Memory B cell (primary cell): ENCODE results near the gene WNT3.
"Not testable (repeated sequence)": the region's sequence is repeated elsewhere in the genome, so short reads cannot be mapped to it uniquely, and the experiment has no call there.

Source experiments
- ATAC-seq: fragments of 150-1000 bp; cut with Tn5 transposase; 2 replicates; pipeline ENCODE4 v1.10.0; 2021; ENCODE audit warnings: low read depth, mild to moderate bottlenecking, moderate library complexity
- DNase-seq, 2 donors: peaks; one replicate each; pipeline ENCODE4 v3.0.0; 2022; ENCODE audit warnings: low spot score in 2 of 2
- H3K27ac Mint-ChIP-seq: one replicate; pipeline ENCODE4 v1.8.0; 2022; ENCODE audit warnings: mild to moderate bottlenecking, moderate library complexity, mixed read lengths
- H3K27me3 Mint-ChIP-seq: one replicate; pipeline ENCODE4 v1.8.0; 2022; ENCODE audit warnings: mixed read lengths
- H3K36me3 Mint-ChIP-seq: one replicate; pipeline ENCODE4 v1.8.0; 2022; ENCODE audit warnings: mild to moderate bottlenecking, mixed read lengths
- H3K4me1 Mint-ChIP-seq: one replicate; pipeline ENCODE4 v1.8.0; 2022; ENCODE audit warnings: mixed read lengths
- H3K4me3 Mint-ChIP-seq: one replicate; pipeline ENCODE4 v1.8.0; 2022; ENCODE audit warnings: mild to moderate bottlenecking, moderate library complexity, mixed read lengths
- H3K9me3 Mint-ChIP-seq: one replicate; pipeline ENCODE4 v1.8.0; 2022; ENCODE audit warnings: mixed read lengths

WNT3 gene

DNA sequence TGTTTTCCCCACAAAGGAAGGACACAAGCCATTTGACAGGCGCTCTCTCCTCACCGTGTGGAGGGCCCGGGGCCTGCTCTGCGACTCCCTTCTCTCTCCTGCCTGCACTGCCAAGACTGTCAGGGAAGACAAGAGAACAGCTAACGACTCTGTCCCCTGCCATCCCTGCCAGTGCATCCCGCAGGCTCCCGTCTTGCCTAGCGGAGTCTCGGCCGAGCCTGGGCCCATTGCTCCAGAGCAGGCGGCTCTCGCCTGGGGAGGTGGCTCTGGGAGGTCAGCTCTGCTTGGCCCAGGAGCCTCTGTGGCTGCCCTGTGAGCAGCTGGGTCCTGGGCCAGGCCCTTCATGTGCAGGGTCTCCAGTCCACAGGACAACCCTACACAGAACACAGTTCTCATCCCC lies 53.0 kb downstream of the WNT3 start:
- Mint-ChIP-seq H3K27ac (no peak overlapping the region), H3K4me3 (no peak overlapping the region), H3K36me3 (no peaks in the 10 kb centered on the region), H3K4me1 (peaks cover 5% of the 10 kb centered on the region), H3K9me3 (no peaks in the 10 kb centered on the region), H3K27me3 (no peaks in the 10 kb centered on the region)
- DNase-seq (no peak), ATAC-seq (no peak)

DNA sequence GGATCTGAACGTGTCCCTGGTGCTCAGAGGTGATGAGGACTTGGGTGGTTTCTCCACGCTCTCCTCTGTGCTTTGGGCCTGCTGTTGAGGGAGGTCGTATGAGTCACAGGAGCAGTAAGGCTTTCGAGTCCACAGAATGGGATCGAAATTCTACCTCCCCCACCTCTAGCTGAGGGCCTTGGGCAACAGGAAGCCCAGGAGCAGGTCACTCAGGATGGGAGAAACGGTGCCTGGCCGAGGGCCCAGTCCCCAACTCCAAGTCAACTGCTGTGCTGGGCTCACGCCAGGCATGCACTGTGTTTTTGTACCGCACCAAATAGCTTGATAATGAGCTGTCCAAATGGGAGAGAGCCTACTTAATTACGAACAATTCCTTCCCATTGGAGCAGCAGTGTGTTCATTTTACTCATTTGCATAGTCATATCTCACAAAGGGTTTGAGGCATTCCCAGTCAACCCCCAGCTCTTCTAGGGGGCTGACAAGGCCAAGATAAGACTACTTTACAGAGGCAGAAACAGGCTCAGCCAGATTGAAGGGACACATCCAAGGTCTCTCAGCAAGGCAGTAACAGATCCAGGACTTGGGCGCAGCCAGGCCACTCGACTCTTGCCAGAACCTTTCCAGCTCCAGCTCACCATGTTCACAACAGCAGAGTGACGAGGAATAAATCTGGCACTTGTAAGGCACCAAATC lies 53.6 kb downstream of the WNT3 start:
- no peaks in the 10 kb centered on the region for H3K36me3 Mint-ChIP-seq
- no peak for ATAC-seq
- DNase-seq, result no peak
- H3K27ac Mint-ChIP-seq, result no peak overlapping the region
- no peak overlapping the region for H3K4me3 Mint-ChIP-seq
- no peaks in the 10 kb centered on the region for H3K27me3 Mint-ChIP-seq
- H3K9me3 Mint-ChIP-seq, result no peaks in the 10 kb centered on the region
- H3K4me1 Mint-ChIP-seq, result peaks cover 2% of the 10 kb centered on the region

DNA sequence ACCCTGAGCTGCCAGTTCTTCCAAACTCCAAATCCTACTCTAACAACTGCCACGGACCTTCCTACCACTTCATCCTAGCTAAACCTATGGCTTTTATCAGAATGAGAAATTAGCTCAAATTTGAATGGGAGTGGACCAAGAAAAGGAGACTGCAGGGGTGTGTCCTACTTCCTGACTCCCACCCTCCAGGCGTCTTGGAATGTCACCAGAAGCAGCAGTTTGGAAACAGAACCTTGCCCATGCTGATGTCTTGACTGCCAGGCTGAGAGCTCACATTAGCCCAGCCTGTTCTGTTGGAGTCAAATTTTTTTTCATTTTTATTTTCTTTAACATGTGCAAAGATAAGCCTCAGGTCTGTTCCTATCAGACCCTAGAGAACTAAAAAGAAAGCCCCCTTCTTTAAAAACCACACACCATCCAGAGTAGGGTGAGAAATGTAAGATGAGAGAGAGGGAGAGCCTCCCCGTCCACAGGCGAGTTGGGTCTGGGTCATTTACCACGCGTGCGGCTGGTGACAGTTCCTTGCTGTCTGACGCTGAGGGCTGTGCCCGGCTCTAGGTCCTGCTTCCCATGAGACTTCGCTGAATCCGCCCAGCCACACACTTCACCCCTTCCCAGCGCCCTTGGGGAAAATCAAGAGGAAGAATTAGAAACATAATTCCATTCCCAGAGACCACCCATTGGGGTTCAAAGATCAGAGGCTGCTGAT lies 54.3 kb downstream of the WNT3 start:
- H3K9me3 Mint-ChIP-seq, result no peaks in the 10 kb centered on the region
- H3K27ac Mint-ChIP-seq, result no peak overlapping the region
- H3K4me1 Mint-ChIP-seq, result no peaks in the 10 kb centered on the region
- no peak for DNase-seq
- no peaks in the 10 kb centered on the region for H3K27me3 Mint-ChIP-seq
- peaks cover 4% of the 10 kb centered on the region for H3K36me3 Mint-ChIP-seq
- no peak for ATAC-seq
- H3K4me3 Mint-ChIP-seq, result no peak overlapping the region

DNA sequence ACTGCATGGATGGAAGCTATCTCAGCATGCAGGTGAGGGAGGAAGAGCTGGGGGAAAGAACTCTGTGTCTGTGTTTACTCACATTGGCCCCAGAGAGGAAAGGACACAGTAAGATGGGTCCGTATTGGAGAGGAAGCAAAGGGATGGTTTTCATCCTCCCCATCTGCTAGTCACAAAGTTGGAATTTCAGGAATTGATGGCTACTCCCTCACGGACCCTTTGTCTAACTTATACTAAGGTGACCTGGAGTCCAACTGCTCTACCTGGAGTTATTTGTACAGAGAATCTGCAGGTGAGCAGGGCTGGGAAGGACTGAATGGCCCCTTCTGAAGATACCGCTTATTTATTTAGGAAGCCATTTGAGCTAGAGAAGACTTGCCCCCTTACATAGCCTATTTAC lies 55.1 kb downstream of the WNT3 start:
- H3K9me3 Mint-ChIP-seq, result no peaks in the 10 kb centered on the region
- ATAC-seq, result no peak
- no peaks in the 10 kb centered on the region for H3K27me3 Mint-ChIP-seq
- no peaks in the 10 kb centered on the region for H3K4me1 Mint-ChIP-seq
- H3K4me3 Mint-ChIP-seq, result no peak overlapping the region
- peaks cover 7% of the 10 kb centered on the region for H3K36me3 Mint-ChIP-seq
- no peak overlapping the region for H3K27ac Mint-ChIP-seq
- DNase-seq, result no peak

DNA sequence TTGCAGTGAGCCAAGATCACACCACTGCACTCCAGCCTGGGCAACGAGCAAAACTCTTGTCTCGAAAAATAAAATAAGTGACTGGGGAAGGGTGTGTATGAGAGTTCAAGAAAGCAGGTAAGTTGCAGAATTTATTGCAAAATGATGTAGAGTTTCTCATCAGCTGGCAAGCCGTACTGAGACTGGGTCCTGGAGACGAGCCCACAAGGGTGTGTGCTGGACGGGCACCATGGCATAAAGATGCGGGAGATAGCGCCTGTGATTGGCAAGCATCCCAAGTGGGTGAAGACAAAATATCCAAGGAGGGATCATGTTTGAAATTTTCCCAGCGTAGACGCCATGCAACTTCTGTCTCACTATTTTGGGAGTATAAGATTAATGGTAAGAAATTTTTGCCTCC lies 59.4 kb downstream of the WNT3 start:
- peaks cover 6% of the 10 kb centered on the region for H3K4me1 Mint-ChIP-seq
- no peak overlapping the region for H3K4me3 Mint-ChIP-seq
- ATAC-seq (no peak), DNase-seq (no peak)
- no peak overlapping the region for H3K27ac Mint-ChIP-seq
- no peaks in the 10 kb centered on the region for H3K9me3 Mint-ChIP-seq
- peaks cover 27% of the 10 kb centered on the region for H3K36me3 Mint-ChIP-seq
- no peaks in the 10 kb centered on the region for H3K27me3 Mint-ChIP-seq

DNA sequence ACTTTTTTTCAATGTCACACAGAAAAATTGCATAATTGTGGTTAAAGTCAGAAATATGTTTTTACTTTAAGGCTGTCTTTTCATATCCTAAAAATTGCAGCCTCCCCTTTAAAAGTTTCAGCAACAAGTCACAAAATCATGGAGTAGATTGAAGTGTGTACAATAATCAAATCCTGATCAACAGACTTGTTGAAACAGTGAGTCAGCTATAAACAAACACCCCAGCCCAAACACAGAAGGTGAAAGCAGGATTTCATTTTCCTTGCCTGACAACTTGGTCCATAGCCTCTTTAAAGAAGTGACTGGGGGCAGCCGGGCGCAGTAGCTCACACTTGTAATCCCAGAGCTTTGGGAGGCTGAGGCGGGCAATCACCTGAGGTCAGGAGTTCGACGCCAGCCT lies 59.9 kb downstream of the WNT3 start:
- peaks cover 27% of the 10 kb centered on the region for H3K36me3 Mint-ChIP-seq
- no peaks in the 10 kb centered on the region for H3K27me3 Mint-ChIP-seq
- H3K27ac Mint-ChIP-seq, result no peak overlapping the region
- no peak for DNase-seq
- H3K4me1 Mint-ChIP-seq, result peaks cover 6% of the 10 kb centered on the region
- no peak for ATAC-seq
- no peaks in the 10 kb centered on the region for H3K9me3 Mint-ChIP-seq
- H3K4me3 Mint-ChIP-seq, result no peak overlapping the region

DNA sequence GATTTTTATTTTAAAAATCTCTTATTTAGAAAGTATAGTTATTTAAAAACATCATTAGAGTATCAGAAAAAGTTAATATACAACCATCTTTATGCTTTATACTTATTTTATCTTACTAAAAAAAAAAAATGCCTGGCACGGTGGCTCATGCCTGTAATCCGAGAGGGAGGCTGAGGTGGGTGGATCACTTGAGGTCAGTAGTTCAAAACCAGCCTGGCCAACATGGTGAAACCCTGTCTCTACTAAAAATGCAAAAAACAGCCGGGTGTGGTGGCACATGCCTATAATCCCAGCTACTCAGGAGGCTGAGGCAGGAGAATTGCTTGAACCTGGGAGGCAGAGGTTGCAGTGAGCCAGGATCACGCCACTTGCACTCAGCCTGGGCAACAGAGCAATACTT lies 60.9 kb downstream of the WNT3 start:
- H3K27ac Mint-ChIP-seq, result not testable (repeated sequence)

DNA sequence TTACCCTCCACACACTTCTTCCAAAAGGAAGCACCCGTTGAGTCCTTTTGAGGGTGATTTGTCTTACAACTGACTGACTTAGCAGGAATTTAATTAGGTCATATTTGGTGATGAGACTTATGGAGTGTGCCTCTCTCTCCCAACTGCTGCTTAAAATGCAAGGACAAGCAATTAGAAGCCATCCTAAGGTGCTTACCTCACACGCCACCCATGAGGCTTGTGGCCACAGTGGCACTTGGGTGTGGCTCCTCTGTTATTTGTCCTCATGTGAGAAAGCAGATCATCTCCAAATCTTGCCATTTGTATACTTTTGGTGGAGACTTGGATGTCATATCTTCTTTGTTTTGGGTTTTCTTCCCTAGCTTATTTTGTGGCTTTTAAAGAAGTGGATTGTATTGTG lies 61.6 kb downstream of the WNT3 start:
- Mint-ChIP-seq H3K36me3 (peaks cover 31% of the 10 kb centered on the region), H3K4me3 (no peak overlapping the region), H3K27ac (no peak overlapping the region), H3K27me3 (no peaks in the 10 kb centered on the region), H3K4me1 (peaks cover 6% of the 10 kb centered on the region), H3K9me3 (no peaks in the 10 kb centered on the region)
- DNase-seq (no peak), ATAC-seq (no peak)

More for the DNA sequence above, 60.9 kb downstream of the WNT3 start:
- not testable (repeated sequence) for DNase-seq, H3K9me3 Mint-ChIP-seq, H3K4me1 Mint-ChIP-seq, ATAC-seq, H3K27me3 Mint-ChIP-seq, H3K4me3 Mint-ChIP-seq
- H3K36me3 Mint-ChIP-seq, result peaks cover 29% of the 10 kb centered on the region

DNA sequence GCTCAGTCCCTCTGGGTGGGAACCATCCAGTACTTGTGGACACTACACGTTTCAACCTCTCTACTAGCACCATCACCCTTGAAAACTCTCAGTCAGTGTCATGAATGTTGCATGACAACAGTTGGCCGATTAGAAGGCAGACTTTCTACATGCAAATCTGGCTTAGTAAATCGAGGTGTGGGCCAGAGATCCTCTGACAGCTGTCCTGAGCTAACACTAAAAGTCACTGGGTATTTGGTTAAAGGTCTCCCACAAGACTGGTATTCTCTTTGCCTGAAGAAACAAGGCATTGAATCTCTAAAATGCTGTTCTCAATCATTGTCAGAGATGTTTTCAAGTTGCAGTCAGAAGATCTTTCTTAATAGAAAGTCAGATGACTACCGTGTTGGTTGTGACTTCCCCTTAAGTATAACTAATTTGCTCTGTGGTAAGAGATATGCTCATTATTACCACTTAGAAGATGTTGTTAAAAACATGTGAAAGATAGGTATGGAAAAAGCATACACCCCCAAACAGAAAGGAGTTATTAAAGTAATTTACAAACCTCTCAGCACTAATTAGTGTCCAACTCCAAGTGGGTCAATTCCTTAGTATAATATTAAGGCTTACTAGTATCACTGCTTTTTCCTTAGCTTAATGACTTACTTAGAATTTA lies 62.3 kb downstream of the WNT3 start:
- no peak overlapping the region for H3K4me3 Mint-ChIP-seq
- peaks cover 6% of the 10 kb centered on the region for H3K4me1 Mint-ChIP-seq
- H3K9me3 Mint-ChIP-seq, result no peaks in the 10 kb centered on the region
- peak; percentile 39 for ATAC-seq
- no peak for DNase-seq
- H3K27ac Mint-ChIP-seq, result peak overlapping the region; percentile 60
- H3K27me3 Mint-ChIP-seq, result no peaks in the 10 kb centered on the region
- peaks cover 33% of the 10 kb centered on the region for H3K36me3 Mint-ChIP-seq

DNA sequence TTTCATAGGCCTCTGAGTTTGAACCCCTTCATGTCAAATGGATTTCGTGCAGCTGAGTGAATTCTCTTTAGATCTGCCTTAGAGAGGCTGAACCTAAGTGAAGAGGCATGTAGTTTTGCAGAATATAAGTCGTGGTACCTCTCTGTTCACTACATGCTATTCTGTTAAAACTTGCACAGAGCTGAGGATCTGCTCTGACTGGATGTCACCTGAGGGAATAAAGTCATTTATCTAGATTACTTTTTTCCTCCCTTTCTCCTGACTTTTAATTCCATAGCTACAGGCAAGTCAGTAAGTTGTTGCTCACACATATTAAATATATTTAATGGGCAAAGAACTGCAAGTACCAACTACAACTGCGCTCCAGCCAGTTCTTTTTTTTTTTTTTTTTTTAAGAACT lies 64.7 kb downstream of the WNT3 start:
- DNase-seq, result no peak
- Mint-ChIP-seq H3K9me3 (no peaks in the 10 kb centered on the region), H3K27me3 (no peaks in the 10 kb centered on the region), H3K4me1 (peaks cover 13% of the 10 kb centered on the region), H3K27ac (no peak overlapping the region), H3K36me3 (peaks cover 29% of the 10 kb centered on the region), H3K4me3 (no peak overlapping the region)
- ATAC-seq, result no peak

DNA sequence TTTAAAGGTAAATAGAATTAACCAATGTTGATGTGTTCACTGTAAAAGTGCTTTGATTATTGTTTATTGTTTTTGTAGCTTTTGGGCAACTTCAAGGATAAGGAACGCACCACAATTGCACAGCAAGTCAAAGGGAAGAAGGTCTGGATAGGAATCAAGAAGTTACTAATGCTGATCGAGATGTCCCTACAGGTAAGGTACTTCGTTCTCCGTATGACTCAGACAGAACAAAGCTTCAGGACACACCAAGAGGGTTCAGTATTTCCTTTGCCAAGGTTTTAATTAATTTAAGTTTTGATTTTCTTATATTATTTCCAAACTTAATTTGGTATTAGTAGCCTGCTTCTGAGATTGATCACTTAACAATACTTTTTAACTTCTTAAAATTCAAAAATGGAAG lies 67.1 kb downstream of the WNT3 start:
- Mint-ChIP-seq H3K27me3 (no peaks in the 10 kb centered on the region), H3K27ac (no peak overlapping the region), H3K36me3 (peaks cover 24% of the 10 kb centered on the region), H3K4me3 (no peak overlapping the region), H3K9me3 (no peaks in the 10 kb centered on the region), H3K4me1 (peaks cover 18% of the 10 kb centered on the region)
- DNase-seq (no peak), ATAC-seq (no peak)

DNA sequence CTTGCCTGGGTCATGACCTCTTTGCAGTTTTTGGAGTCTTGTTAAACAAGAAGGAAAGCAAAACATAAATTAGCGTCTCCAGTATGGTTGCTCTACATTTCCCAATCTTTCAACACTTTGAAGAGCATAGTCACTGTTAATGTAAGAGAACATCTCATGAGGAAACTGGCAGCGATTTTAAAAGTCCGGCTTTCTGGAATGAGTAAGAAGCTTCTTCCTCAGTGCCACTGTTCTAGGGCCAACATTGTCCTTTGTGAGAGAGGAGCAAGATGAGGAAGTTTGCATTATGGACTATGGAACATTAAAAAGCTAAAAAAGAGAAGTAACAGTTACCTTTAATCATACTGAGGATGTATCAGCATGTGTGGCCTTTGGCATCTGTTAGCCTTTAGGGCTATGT lies 73.1 kb downstream of the WNT3 start:
- Mint-ChIP-seq H3K27me3 (no peaks in the 10 kb centered on the region), H3K36me3 (peaks cover 3% of the 10 kb centered on the region), H3K9me3 (no peaks in the 10 kb centered on the region), H3K4me1 (peaks cover 23% of the 10 kb centered on the region), H3K4me3 (no peak overlapping the region), H3K27ac (peak overlapping the region; percentile 58)
- DNase-seq (no peak), ATAC-seq (no peak)

DNA sequence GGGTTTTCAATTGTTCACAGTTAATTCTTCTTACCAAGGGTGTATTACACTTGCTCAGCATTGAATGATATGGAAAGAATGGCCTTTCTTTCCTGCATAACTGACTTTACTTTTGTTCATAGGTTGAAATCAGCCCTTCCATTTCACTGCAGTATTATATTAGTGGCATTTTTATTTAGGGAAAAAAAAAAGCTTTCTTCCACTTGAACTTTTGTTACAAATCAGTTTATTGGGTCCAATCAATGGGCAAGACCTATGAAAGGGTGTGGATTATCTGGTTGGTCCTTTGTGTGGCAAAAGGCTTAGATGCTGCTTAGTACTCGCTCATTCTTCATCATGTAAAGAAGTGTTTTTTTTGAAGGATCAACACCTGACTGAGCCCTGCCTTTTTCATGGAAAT lies 74.1 kb downstream of the WNT3 start:
- no peaks in the 10 kb centered on the region for H3K9me3 Mint-ChIP-seq
- H3K36me3 Mint-ChIP-seq, result peaks cover 2% of the 10 kb centered on the region
- ATAC-seq (no peak), DNase-seq (no peak)
- H3K27me3 Mint-ChIP-seq, result no peaks in the 10 kb centered on the region
- H3K4me1 Mint-ChIP-seq, result peaks cover 20% of the 10 kb centered on the region
- H3K4me3 Mint-ChIP-seq, result no peak overlapping the region
- no peak overlapping the region for H3K27ac Mint-ChIP-seq

DNA sequence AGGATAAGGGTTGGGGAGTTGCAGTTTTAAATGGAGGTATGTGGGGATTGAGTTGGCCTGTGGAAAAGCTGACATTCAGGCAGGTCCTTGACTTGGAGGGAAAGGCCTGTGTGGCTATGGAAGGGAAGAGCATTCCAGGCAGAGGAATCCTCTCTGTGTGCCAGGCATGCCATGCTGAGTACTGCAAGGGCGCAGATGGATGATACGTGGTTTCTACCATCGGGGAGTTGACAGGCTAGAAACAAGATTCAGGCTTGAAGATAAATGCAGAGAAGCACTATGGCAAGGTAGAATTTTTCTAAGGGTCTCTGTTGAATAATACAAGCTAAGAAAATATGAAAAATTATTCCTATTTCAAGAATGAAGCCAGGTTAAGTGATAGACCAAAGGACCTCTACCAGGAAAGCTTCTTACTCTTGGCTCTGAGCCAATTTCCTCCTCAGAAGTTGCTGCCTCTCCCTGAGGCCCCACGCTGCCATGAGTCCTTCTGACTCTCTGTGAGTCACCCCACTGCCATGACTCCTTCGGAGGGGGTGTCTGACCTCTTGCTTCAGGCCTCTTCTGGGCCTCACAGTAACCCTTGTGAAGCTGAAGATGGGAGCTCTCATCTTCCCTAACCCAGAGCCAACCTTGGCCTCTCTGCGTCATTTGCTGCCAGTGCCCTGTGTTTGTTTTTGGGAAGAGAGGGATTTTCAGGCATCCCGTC lies 75.8 kb downstream of the WNT3 start:
- no peaks in the 10 kb centered on the region for H3K27me3 Mint-ChIP-seq
- no peak for DNase-seq
- no peak overlapping the region for H3K4me3 Mint-ChIP-seq
- H3K4me1 Mint-ChIP-seq, result peaks cover 11% of the 10 kb centered on the region
- no peaks in the 10 kb centered on the region for H3K9me3 Mint-ChIP-seq
- H3K27ac Mint-ChIP-seq, result no peak overlapping the region
- no peak for ATAC-seq
- peaks cover 2% of the 10 kb centered on the region for H3K36me3 Mint-ChIP-seq
